SK-N-SH (cell line): Measurements from ENCODE around the gene STUB1. TPM values are rescaled to one million over a fixed set of nuclear protein-coding genes. Genes with fewer than 3 reads are reported as not detected.
A peak's percentile ranks its signal among the peaks of the same experiment; 100 is the strongest.

Source experiments
- CTCF ChIA-PET: fragments of 300-600, 350-600 bp; formaldehyde crosslinking; extraction: SDS; loops from one replicate; lab custom pipeline; 2021; lab: Yijun Ruan, JAX
- POLR2A ChIA-PET: fragments of 350-600 bp; sonication (Branson Sonifier 250); formaldehyde crosslinking; extraction: SDS; loops from one replicate; lab custom pipeline; 2020; ENCODE audit warnings: antibody characterized with exemption, inconsistent platforms; lab: Yijun Ruan, JAX
- DNase-seq: peaks from one replicate; pipeline ENCODE4 v3.0.0; 2012
- H2AFZ ChIP-seq: fragments of 200-600 bp; sonication (generic); 2 replicates; pipeline ENCODE4 v1.8.1; 2016; ENCODE audit warnings: antibody characterized with exemption, mild to moderate bottlenecking, low read depth
- H3F3A ChIP-seq: fragments of 200-600 bp; sonication (generic); replicated peaks from 2 replicates; pipeline ENCODE3; 2016; ENCODE audit warnings: antibody characterized with exemption, mild to moderate bottlenecking; ENCODE audit not compliant: insufficient read depth
- H3K27ac ChIP-seq, 2 experiments: fragments of 200-500 bp in 1 of 2; fragments of 200-600 bp in 1 of 2; sonication (Bioruptor generic) in 1 of 2; sonication (generic), shearing (Covaris generic) in 1 of 2; 2 replicates each; pipeline versions ENCODE4 v1.5.1 to v1.6.1; 2014 to 2016; ENCODE audit warnings: low read depth in 2 of 2, inconsistent platforms in 1 of 2, low read length in 1 of 2, mild to moderate bottlenecking in 1 of 2, mixed read lengths in 1 of 2
- H3K27me3 ChIP-seq: fragments of 200-600 bp; sonication (generic), shearing (Covaris generic); 2 replicates; pipeline ENCODE4 v1.6.1; 2016; ENCODE audit warnings: mixed run types; ENCODE audit not compliant: insufficient read depth
- H3K36me3 ChIP-seq, 2 experiments: fragments of 200-500 bp in 1 of 2; fragments of 200-600 bp in 1 of 2; sonication (Bioruptor generic) in 1 of 2; sonication (generic) in 1 of 2; replicated peaks in 1 of 2; 2 replicates each; pipeline versions ENCODE3 to v1.5.1; 2014 to 2016; ENCODE audit warnings: low read length in 1 of 2, mild to moderate bottlenecking in 1 of 2; ENCODE audit not compliant: insufficient read depth in 2 of 2, control insufficient read depth in 1 of 2
- H3K4me1 ChIP-seq, 2 experiments: fragments of 200-500 bp in 1 of 2; fragments of 200-600 bp in 1 of 2; sonication (Bioruptor generic) in 1 of 2; sonication (generic), shearing (Covaris generic) in 1 of 2; 2 replicates each; pipeline versions ENCODE4 v1.5.1 to v1.6.1; 2014 to 2016; ENCODE audit warnings: low read depth in 1 of 2, low read length in 1 of 2, mixed run types in 1 of 2; ENCODE audit not compliant: insufficient read depth in 2 of 2, control insufficient read depth in 1 of 2
- H3K4me2 ChIP-seq: fragments of 200-600 bp; sonication (generic), shearing (Covaris generic); 2 replicates; pipeline ENCODE4 v1.6.1; 2017; ENCODE audit warnings: mixed run types
- H3K4me3 ChIP-seq, 2 experiments: fragments of 200-500 bp in 1 of 2; fragments of 200-600 bp in 1 of 2; sonication (Bioruptor generic) in 1 of 2; sonication (generic), shearing (Covaris generic) in 1 of 2; 2 replicates each; pipeline versions ENCODE4 v1.5.1 to v1.8.1; 2014 to 2016; ENCODE audit warnings: low read depth in 2 of 2, inconsistent platforms in 1 of 2, low read length in 1 of 2, mild to moderate bottlenecking in 1 of 2, mixed read lengths in 1 of 2, moderate library complexity in 1 of 2
- H3K79me2 ChIP-seq: fragments of 200-600 bp; sonication (generic); 2 replicates; pipeline ENCODE4 v1.8.1; 2017; ENCODE audit warnings: mild to moderate bottlenecking; ENCODE audit not compliant: insufficient read depth
- H3K9ac ChIP-seq: fragments of 200-600 bp; sonication (generic); 2 replicates; pipeline ENCODE4 v1.6.1; 2017; ENCODE audit warnings: mixed run types
- H3K9me2 ChIP-seq: fragments of 200-600 bp; sonication (generic); 2 replicates; pipeline ENCODE4 v1.6.1; 2017; ENCODE audit warnings: mixed run types
- H3K9me3 ChIP-seq: fragments of 200-600 bp; sonication (generic); 2 replicates; pipeline ENCODE4 v1.6.1; 2017; ENCODE audit warnings: mixed run types, mild to moderate bottlenecking, moderate library complexity
- H4K20me1 ChIP-seq: fragments of 200-600 bp; sonication (generic); 2 replicates; pipeline ENCODE4 v1.6.1; 2017; ENCODE audit warnings: mild to moderate bottlenecking, mixed run types; ENCODE audit not compliant: insufficient read depth
- EZH2phosphoT487 ChIP-seq: fragments of 200-600 bp; sonication (generic); IDR thresholded peaks from 2 replicates; pipeline ENCODE4 v1.6.1; 2017; ENCODE audit warnings: low read depth, mixed run types, mild to moderate bottlenecking, antibody characterized with exemption, moderate library complexity, borderline replicate concordance
- FOSL2 ChIP-seq: IDR thresholded peaks from 2 replicates; pipeline ENCODE4 v1.4.0; 2012; ENCODE audit warnings: low read depth, mild to moderate bottlenecking, moderate library complexity, borderline replicate concordance
- FOXJ3 ChIP-seq: sonication (generic); formaldehyde crosslinking; IDR thresholded peaks from 2 replicates; pipeline ENCODE4 v1.5.1; 2020; ENCODE audit warnings: mild to moderate bottlenecking, missing genetic modification reagents
- GABPA ChIP-seq: IDR thresholded peaks from 2 replicates; pipeline ENCODE4 v1.4.0; 2012; ENCODE audit warnings: low read depth, mild to moderate bottlenecking
- GATA2 ChIP-seq: sonication (generic); formaldehyde crosslinking; IDR thresholded peaks from 2 replicates; pipeline ENCODE4 v1.5.0; 2020; ENCODE audit warnings: mild to moderate bottlenecking, missing genetic modification reagents
- IRF3 ChIP-seq: fragments of 150-350 bp; IDR thresholded peaks from 2 replicates; pipeline ENCODE4 v1.6.1; 2016; ENCODE audit warnings: mild to moderate bottlenecking, low read depth, low read length
- JUND ChIP-seq: IDR thresholded peaks from 2 replicates; pipeline ENCODE4 v1.4.0; 2012
- MAX ChIP-seq: IDR thresholded peaks from 2 replicates; pipeline ENCODE4 v1.4.0; 2012; ENCODE audit warnings: low read depth
- MEF2A ChIP-seq: IDR thresholded peaks from 2 replicates; pipeline ENCODE4 v1.4.0; 2012; ENCODE audit warnings: low read depth, borderline replicate concordance
- MXI1 ChIP-seq: IDR thresholded peaks from 2 replicates; pipeline ENCODE4 v1.6.1; 2012; ENCODE audit warnings: mild to moderate bottlenecking, low read depth, low read length, improper control_type of control experiment
- NFIC ChIP-seq: IDR thresholded peaks from 2 replicates; pipeline ENCODE4 v1.4.0; 2012; ENCODE audit warnings: borderline replicate concordance
- NRF1 ChIP-seq: IDR thresholded peaks from 2 replicates; pipeline ENCODE4 v1.6.1; 2012; ENCODE audit warnings: low read depth, mild to moderate bottlenecking, low read length
- RAD21 ChIP-seq: IDR thresholded peaks from 2 replicates; pipeline ENCODE4 v1.6.1; 2012; ENCODE audit warnings: mild to moderate bottlenecking, low read length
- RCOR1 ChIP-seq: fragments of 150-350 bp; IDR thresholded peaks from 2 replicates; pipeline ENCODE4 v1.6.1; 2017; ENCODE audit warnings: antibody characterized with exemption, low read length
- REST ChIP-seq: IDR thresholded peaks from 2 replicates; pipeline ENCODE4 v1.6.1; 2012; ENCODE audit warnings: mild to moderate bottlenecking, low read depth, low read length, moderate library complexity
- RXRA ChIP-seq: IDR thresholded peaks from 2 replicates; pipeline ENCODE4 v1.4.0; 2012; ENCODE audit warnings: low read depth, mild to moderate bottlenecking, borderline replicate concordance
- TCF12 ChIP-seq: IDR thresholded peaks from 2 replicates; pipeline ENCODE4 v1.4.0; 2012
- TEAD4 ChIP-seq: IDR thresholded peaks from 2 replicates; pipeline ENCODE4 v1.4.0; 2012; ENCODE audit warnings: mild to moderate bottlenecking, borderline replicate concordance; ENCODE audit not compliant: insufficient read depth
- YY1 ChIP-seq: IDR thresholded peaks from 2 replicates; pipeline ENCODE4 v1.4.0; 2012; ENCODE audit warnings: low read depth, mild to moderate bottlenecking
- ZBTB33 ChIP-seq: IDR thresholded peaks from 2 replicates; pipeline ENCODE4 v1.4.0; 2012; ENCODE audit warnings: low read depth, borderline replicate concordance
- WGBS: methylation state at CpG from one replicate; pipeline ENCODE4 v1.1.6; 2017; ENCODE audit warnings: low lambda C conversion rate; 5-methylcytosine and 5-hydroxymethylcytosine counted together
- polyA plus RNA-seq, 3 experiments: library from polyadenylated mRNA; depleted of rRNA; stranded (reverse); fragments of >200 nt; gene quantifications; 2 replicates each; pipeline ENCODE4 v1.2.3, GENCODE V29; 2012

STUB1 gene
- polyA plus RNA-seq, 1 of the 3 experiments (the other 2 are of a cell fraction): 323 TPM

GRCh38 chr16:668519-669171 lies 11.6 kb upstream of the STUB1 start:
- Histone ChIP-seq H3K79me2 (peaks cover 25% of the 10 kb centered on the region), H3K9ac (peak overlapping the region; percentile 88), H3F3A (no peaks in the 10 kb centered on the region), H3K27ac (peak overlapping the region; percentile 56 to 75; a peak in 3 of 4 replicates), H3K36me3 (peaks cover 5 to 45% of the 10 kb centered on the region in 2 experiments), H3K9me2 (no peaks in the 10 kb centered on the region), H3K27me3 (no peaks in the 10 kb centered on the region)
- 40% methylated on average over 1 of the region's 50 CpGs for WGBS
- ChIA-PET CTCF (interaction anchor here (1.2 to 6.3 kb wide), 13 partner anchors 7 to 277 kb away, joined by 4 to 69 read pairs (median 8); partner anchors contain the start of genes JMJD8, RHBDL1 and WDR90), POLR2A (interaction anchor here (0.9 to 1.0 kb wide), 2 partner anchors 11 to 16 kb away, joined by 3 to 4 read pairs; partner anchors contain the start of gene JMJD8)
- peak; percentile 51 for DNase-seq
- no peak for TF ChIP-seq GATA2 (CRISPR knock-in tag)
- TF ChIP-seq MAX: peak; percentile 38; the same call in 1 of the 2 replicates
- TF ChIP-seq RXRA: no peak
- TF ChIP-seq FOSL2: no peak
- TF ChIP-seq GABPA: no peak
- TF ChIP-seq, all 33 proteins: peak for 1
- Histone ChIP-seq H3K9me3 (no peaks in the 10 kb centered on the region), H3K4me3 (peak overlapping the region; percentile 88 to 93), H2AFZ (no peak overlapping the region), H3K4me1 (peaks cover 0 to 15% of the 10 kb centered on the region in 2 experiments; a peak in 1 of 4 replicates), H3K4me2 (peak overlapping the region; percentile 96), H4K20me1 (0 out of 2 replicates have a peak, but pooled peaks cover 6% of the 10 kb centered on the region)

- Histone ChIP-seq H3K4me2 (peak overlapping the region; percentile 96; the same call in 1 of the 2 replicates), H3K9me3 (no peaks in the 10 kb centered on the region), H3K79me2 (peaks cover 25% of the 10 kb centered on the region), H3K27ac (no peak overlapping the region; a peak in 1 of 4 replicates), H2AFZ (no peak overlapping the region), H3K27me3 (no peaks in the 10 kb centered on the region), H3K4me3 (peak overlapping the region in 1 of 2 experiments; percentile 93; a peak in 1 of 4 replicates), H3K9ac (peak overlapping the region; percentile 88; the same call in 1 of the 2 replicates), H3K9me2 (no peaks in the 10 kb centered on the region), H4K20me1 (0 out of 2 replicates have a peak, but pooled peaks cover 6% of the 10 kb centered on the region), H3F3A (peaks cover 4% of the 10 kb centered on the region), H3K4me1 (peaks cover 0 to 15% of the 10 kb centered on the region in 2 experiments; a peak in 1 of 4 replicates), H3K36me3 (peaks cover 5 to 49% of the 10 kb centered on the region in 2 experiments)
- ChIA-PET CTCF (interaction anchor here (2.6 to 3.8 kb wide), 2 partner anchors 10 to 17 kb away, joined by 15 to 38 read pairs; partner anchors contain the start of gene JMJD8), POLR2A (no interaction called here)
- WGBS: 95% methylated on average over 4 of the region's 13 CpGs
- DNase-seq: no peak
- TF ChIP-seq GABPA (no peak), TCF12 (no peak), ZBTB33 (no peak), RXRA (no peak), FOSL2 (no peak), MXI1 (no peak), NRF1 (no peak), RCOR1 (no peak), FOXJ3 (CRISPR knock-in tag) (no peak), TEAD4 (no peak), YY1 (no peak), NFIC (no peak), IRF3 (no peak), EZH2phosphoT487 (no peak), JUND (no peak), RAD21 (no peak), MEF2A (no peak), REST (no peak)
Measured at GRCh38 chr16:669666-670065, 10.5 kb upstream of the STUB1 start.
